ENCODE results near the gene TNFRSF4. TPM values are rescaled to one million over a fixed set of nuclear protein-coding genes. Genes with fewer than 3 reads are reported as not detected.

Gene TNFRSF4
- total and polyA plus RNA-seq, 4 donors, result 0.20 to 1.5 (median 1.1) TPM

DNA sequence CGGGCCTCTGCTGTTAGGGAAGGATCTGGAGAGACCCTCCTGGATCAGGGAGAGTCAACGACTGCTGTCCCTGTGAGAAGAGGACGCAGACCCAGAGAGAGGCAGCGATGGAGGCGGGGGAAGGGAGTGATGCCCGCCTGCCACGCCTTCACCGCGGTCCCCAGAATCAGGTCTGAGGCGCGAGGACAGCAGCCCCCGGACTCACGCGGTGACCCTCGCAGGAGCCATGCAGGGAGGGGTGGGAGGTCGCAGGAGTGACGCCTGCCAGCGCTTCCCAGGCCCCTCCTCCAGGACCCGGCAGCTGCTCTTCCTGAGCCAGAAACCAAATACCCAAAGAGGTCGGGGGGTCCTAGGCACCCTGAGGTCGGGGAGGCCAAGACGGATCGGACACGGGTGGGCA lies 6.2 kb upstream of the TNFRSF4 start:
- Histone ChIP-seq H3K4me1 (ENCODE audit: control insufficient read depth, insufficient read depth, low read length) (no peaks in the 10 kb centered on the region), H3K27ac (ENCODE audit: low read depth, low read length) (no peak overlapping the region), H3K4me3 (ENCODE audit: low read depth, low read length) (no peak overlapping the region), H3K9me3 (ENCODE audit: control insufficient read depth, insufficient read depth, low read length) (no peaks in the 10 kb centered on the region), H3K36me3 (ENCODE audit: control insufficient read depth, insufficient read depth, low read length) (peaks cover 100% of the 10 kb centered on the region), H3K27me3 (ENCODE audit: control insufficient read depth, insufficient read depth, low read length) (no peaks in the 10 kb centered on the region)
- DNase-seq (ENCODE audit: low read depth in 4 of 6, low spot score in 6 of 6), result no peak
- 85% methylated on average over 24 of the region's 24 CpGs for WGBS (ENCODE audit: insufficient coverage)

DNA sequence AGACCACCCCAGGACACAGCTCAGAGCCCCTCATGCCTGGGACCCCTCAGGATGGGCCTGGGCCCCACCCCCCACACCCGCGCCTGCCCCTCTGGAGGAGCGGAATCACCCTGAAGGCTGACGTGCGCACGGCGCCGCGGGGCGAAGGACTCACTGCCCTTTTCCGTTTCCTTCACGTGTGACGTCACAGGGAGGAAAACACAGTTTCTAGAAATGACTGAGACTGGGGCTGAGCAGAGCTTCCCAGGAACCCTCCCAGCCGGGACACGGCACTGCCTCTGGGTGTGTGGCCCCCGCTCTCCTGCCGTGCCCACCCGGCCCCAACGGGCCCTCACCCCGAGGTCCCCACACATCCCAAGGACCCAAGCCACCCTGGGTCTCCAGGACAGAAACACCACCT lies 5.4 kb upstream of the TNFRSF4 start:
- H3K27ac ChIP-seq (ENCODE audit: low read depth, low read length), result no peak overlapping the region
- no peak for DNase-seq (ENCODE audit: low read depth in 4 of 6, low spot score in 6 of 6)
- H3K9me3 ChIP-seq (ENCODE audit: control insufficient read depth, insufficient read depth, low read length), result no peaks in the 10 kb centered on the region
- H3K27me3 ChIP-seq (ENCODE audit: control insufficient read depth, insufficient read depth, low read length), result no peaks in the 10 kb centered on the region
- peaks cover 98% of the 10 kb centered on the region for H3K36me3 ChIP-seq (ENCODE audit: control insufficient read depth, insufficient read depth, low read length)
- WGBS (ENCODE audit: insufficient coverage), result 93% methylated on average over 16 of the region's 20 CpGs
- H3K4me1 ChIP-seq (ENCODE audit: control insufficient read depth, insufficient read depth, low read length), result no peaks in the 10 kb centered on the region
- H3K4me3 ChIP-seq (ENCODE audit: low read depth, low read length), result no peak overlapping the region

DNA sequence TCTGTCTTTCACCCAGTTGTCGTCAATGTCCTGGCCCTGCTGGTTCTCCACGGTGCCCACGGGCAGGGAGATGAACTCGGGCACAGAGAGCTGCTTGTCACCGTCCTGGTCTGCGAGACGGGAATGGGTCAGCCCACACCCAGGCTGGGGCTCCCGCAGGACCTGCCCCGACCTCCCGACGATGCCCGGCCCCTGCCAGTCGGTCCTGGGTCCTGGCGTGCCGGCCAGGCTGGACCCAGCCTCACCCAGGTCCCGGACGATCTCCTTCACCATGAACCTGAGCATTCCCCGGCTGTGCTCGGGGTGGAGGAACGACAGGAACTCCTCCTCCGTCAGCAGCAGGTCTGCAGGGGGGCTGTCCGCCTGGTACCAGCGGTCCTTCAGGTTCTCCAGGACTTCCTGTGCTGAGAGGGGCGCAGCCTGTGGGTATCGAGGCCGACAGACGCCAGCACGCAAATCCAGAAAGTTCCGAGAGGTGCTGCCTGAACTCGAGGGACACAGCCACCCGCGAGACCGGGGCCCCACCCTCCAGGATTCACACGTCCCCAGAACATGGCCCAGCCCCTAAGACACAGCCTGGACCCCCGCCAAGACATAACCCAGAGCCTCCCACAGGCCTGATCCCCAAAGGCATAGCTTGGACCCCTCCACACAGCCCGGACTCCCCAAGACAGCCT lies 4.7 kb upstream of the TNFRSF4 start:
- Histone ChIP-seq H3K27me3 (ENCODE audit: control insufficient read depth, insufficient read depth, low read length) (no peaks in the 10 kb centered on the region), H3K4me1 (ENCODE audit: control insufficient read depth, insufficient read depth, low read length) (no peaks in the 10 kb centered on the region), H3K9me3 (ENCODE audit: control insufficient read depth, insufficient read depth, low read length) (no peaks in the 10 kb centered on the region), H3K27ac (ENCODE audit: low read depth, low read length) (no peak overlapping the region), H3K36me3 (ENCODE audit: control insufficient read depth, insufficient read depth, low read length) (peaks cover 94% of the 10 kb centered on the region), H3K4me3 (ENCODE audit: low read depth, low read length) (no peak overlapping the region)
- 93% methylated on average over 34 of the region's 36 CpGs for WGBS (ENCODE audit: insufficient coverage)
- no peak for DNase-seq (ENCODE audit: low read depth in 4 of 6, low spot score in 6 of 6)

DNA sequence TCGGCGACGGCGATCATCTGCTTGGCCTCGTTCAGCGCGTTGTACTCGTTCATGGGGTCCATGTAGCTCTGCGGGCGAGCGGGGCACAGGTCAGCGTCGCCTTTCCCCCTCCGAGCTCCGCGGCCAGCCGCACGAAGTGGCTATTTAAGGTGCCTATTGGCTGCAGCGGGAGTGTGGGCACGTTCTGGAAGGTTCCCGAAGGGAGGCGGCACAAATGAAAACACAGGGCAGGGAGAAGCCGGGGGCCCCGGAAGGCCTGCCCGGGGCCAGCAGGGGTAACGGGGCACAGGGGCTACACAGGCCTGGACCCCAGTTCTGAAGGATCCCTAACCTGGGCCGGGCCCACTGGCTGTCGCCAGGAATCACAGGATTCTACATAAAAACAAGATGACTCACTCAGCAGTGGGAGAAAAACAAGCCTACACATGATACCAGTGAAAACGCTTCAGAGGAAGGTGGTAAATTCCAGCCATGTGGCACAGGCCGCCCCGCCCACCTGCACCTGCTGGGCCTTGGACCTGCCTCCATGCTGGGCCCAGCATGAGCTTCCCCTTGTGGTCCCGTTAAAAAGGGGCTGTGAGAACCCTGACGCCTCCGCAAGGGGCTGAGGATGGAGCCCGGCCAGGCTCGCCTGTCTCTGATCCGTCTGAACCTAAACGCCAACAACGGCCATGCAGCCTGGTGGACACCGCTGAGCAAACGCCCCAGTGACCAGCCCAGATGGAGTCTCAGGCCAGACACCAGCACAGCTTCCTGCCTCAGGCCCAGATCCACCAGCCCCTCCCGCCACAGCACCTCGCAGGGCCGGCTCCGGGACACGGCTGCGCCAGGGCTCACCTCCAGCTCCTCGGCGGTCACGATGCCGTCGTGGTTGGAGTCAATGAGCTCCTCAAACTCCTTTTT lies 3.9 kb upstream of the TNFRSF4 start:
- no peaks in the 10 kb centered on the region for H3K9me3 ChIP-seq (ENCODE audit: control insufficient read depth, insufficient read depth, low read length)
- peaks cover 91% of the 10 kb centered on the region for H3K36me3 ChIP-seq (ENCODE audit: control insufficient read depth, insufficient read depth, low read length)
- H3K27ac ChIP-seq (ENCODE audit: low read depth, low read length), result no peak overlapping the region
- H3K27me3 ChIP-seq (ENCODE audit: control insufficient read depth, insufficient read depth, low read length), result no peaks in the 10 kb centered on the region
- 88% methylated on average over 52 of the region's 52 CpGs for WGBS (ENCODE audit: insufficient coverage)
- no peak for DNase-seq (ENCODE audit: low read depth in 4 of 6, low spot score in 6 of 6)
- H3K4me1 ChIP-seq (ENCODE audit: control insufficient read depth, insufficient read depth, low read length), result no peaks in the 10 kb centered on the region
- no peak overlapping the region for H3K4me3 ChIP-seq (ENCODE audit: low read depth, low read length)

DNA sequence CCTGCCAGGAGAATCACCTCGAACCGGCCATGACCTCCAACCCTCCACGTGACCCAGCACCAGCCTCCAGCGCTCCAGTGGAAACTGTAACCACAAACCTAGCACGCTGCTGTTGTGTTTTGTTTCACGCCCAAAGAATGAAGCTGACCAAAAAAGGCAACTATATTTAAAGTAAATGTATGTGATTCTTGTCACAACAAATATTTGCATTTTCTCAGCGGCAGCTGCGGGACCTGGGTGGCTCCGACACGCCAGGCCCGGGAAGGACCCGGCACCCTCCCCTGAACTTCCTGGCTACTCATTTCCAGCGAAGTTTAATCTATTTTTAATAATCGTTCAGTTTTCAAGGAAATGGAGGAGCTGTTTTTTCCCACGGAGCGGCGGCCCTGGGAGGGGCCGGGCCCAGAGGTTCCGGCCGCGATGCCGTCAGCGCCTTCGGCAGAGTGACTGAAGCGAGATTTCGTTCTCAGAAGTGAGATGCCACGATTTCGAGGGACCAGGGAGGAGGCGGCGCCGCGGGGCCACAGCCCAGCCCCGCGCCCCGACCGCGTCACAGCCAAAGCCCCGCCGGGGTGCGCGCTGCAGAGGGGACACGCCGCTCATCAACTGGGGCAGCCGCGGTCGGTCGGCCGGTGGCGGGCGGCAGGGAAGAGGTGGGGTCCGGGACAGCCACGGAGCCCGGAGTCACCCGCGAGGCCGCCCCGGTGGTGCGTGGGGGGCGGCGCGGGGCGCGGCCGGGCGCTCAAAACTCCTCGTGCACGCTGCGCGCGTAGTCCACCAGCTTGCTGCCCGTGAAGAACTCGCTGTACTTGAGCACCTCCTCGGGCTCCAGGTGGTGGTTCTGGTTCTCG lies 3.0 kb upstream of the TNFRSF4 start:
- 96% methylated on average over 69 of the region's 74 CpGs for WGBS (ENCODE audit: insufficient coverage)
- Histone ChIP-seq H3K27ac (ENCODE audit: low read depth, low read length) (no peak overlapping the region), H3K9me3 (ENCODE audit: control insufficient read depth, insufficient read depth, low read length) (no peaks in the 10 kb centered on the region), H3K4me1 (ENCODE audit: control insufficient read depth, insufficient read depth, low read length) (no peaks in the 10 kb centered on the region), H3K36me3 (ENCODE audit: control insufficient read depth, insufficient read depth, low read length) (peaks cover 82% of the 10 kb centered on the region), H3K27me3 (ENCODE audit: control insufficient read depth, insufficient read depth, low read length) (no peaks in the 10 kb centered on the region), H3K4me3 (ENCODE audit: low read depth, low read length) (no peak overlapping the region)
- no peak for DNase-seq (ENCODE audit: low read depth in 4 of 6, low spot score in 6 of 6)

DNA sequence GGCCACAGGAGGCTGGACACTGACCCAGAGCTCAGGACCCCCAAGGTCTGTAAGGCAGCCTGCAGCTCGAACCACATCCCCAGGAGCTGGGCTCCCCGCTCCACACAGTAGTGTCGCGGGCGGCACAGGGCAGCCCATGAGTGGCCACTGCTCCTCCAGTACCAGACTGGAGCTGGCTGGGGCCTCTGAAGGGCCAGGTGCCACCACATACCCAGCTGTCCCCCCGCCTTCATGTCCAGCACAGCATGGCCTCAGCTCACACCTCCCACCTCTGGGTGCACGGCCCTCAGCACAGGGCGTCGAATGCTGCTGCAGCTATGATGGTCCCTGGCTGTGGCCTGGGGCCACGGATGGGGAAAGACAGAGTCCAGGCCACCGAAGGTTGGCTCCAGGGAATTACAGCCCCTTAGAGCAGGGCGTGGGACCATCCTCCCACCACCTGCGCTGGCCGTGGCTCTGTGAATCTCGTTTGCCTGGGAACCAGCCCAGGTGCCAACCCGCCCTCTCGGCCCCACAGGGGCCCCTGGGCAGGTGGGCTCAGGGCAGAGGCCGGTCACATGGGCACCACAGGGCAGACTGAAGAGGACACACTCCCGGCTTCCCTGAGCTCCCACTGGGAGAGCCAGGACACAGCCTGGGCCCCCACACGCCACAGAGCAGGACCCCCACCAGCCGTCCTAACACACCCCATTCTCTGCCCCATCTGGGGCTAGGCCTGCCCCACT lies 2.1 kb upstream of the TNFRSF4 start:
- Histone ChIP-seq H3K4me3 (ENCODE audit: low read depth, low read length) (no peak overlapping the region), H3K4me1 (ENCODE audit: control insufficient read depth, insufficient read depth, low read length) (no peaks in the 10 kb centered on the region), H3K27ac (ENCODE audit: low read depth, low read length) (no peak overlapping the region), H3K9me3 (ENCODE audit: control insufficient read depth, insufficient read depth, low read length) (no peaks in the 10 kb centered on the region), H3K27me3 (ENCODE audit: control insufficient read depth, insufficient read depth, low read length) (no peaks in the 10 kb centered on the region), H3K36me3 (ENCODE audit: control insufficient read depth, insufficient read depth, low read length) (peaks cover 72% of the 10 kb centered on the region)
- 93% methylated on average over 20 of the region's 21 CpGs for WGBS (ENCODE audit: insufficient coverage)
- no peak for DNase-seq (ENCODE audit: low read depth in 4 of 6, low spot score in 6 of 6)

DNA sequence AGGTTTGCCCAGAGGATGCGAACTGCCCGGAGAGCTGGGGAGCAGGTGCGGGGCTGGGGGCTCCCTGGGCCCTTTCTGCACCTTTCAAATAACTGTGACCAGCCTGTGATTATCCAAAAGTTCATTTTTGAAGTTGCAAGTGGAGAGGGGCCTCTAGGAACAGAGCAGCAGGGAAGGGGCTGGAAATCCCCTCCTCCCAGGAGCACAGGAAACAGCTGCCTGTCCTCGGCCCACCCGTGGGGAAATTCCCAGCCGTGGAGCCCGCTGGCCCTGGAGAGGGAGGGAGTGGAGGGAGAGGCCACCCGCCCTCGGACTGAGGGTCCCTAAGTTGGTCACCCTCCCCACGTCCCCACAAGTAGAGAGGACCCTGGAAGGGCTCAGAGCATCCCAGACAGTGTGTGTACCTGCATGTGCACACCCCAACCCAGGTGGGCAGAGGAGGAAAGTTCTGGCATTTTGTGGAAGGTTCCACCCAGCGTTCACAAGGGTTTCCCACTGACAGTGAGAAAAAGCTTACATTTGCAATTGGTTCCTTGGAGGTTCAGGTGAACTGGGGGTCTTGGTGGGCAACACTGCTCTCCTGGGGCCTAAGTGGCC lies 1.2 kb upstream of the TNFRSF4 start:
- no peaks in the 10 kb centered on the region for H3K27me3 ChIP-seq (ENCODE audit: control insufficient read depth, insufficient read depth, low read length)
- no peak overlapping the region for H3K27ac ChIP-seq (ENCODE audit: low read depth, low read length)
- no peaks in the 10 kb centered on the region for H3K4me1 ChIP-seq (ENCODE audit: control insufficient read depth, insufficient read depth, low read length)
- no peaks in the 10 kb centered on the region for H3K9me3 ChIP-seq (ENCODE audit: control insufficient read depth, insufficient read depth, low read length)
- H3K4me3 ChIP-seq (ENCODE audit: low read depth, low read length), result no peak overlapping the region
- peaks cover 64% of the 10 kb centered on the region for H3K36me3 ChIP-seq (ENCODE audit: control insufficient read depth, insufficient read depth, low read length)
- WGBS (ENCODE audit: insufficient coverage), result 91% methylated on average over 3 of the region's 11 CpGs
- DNase-seq (ENCODE audit: low read depth in 4 of 6, low spot score in 6 of 6), result no peak

DNA sequence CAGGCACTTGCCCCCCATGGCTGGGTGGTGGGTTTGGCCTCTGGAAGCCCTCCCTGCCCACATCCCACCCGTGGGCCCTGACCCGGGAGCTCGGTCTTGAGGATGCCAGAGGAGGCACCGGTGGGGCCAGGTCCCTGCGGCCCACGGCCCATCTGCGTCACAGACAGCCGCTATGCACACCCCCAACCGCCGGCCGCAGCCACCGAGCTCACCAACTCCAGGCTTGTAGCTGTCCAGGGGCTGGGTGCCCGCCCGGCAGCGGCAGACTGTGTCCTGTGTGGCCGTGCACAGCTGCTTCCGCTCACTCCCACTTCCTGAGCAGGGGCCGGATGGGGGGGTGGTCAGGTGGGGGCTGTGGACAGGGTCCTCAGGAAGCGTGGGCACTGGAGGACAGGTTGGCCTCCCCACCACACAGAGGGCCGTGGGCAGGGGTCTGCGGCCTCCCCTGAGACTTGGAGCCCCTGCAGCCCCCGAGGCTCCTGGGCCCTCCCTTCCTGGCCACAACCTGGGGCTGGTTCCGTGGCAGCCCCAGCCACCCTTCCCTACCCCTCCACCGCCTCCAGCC lies 1.1 kb downstream of the TNFRSF4 start:
- H3K36me3 ChIP-seq (ENCODE audit: control insufficient read depth, insufficient read depth, low read length), result peaks cover 41% of the 10 kb centered on the region
- H3K4me1 ChIP-seq (ENCODE audit: control insufficient read depth, insufficient read depth, low read length), result peaks cover 8% of the 10 kb centered on the region
- no peak for DNase-seq (ENCODE audit: low read depth in 4 of 6, low spot score in 6 of 6)
- no peaks in the 10 kb centered on the region for H3K9me3 ChIP-seq (ENCODE audit: control insufficient read depth, insufficient read depth, low read length)
- H3K27ac ChIP-seq (ENCODE audit: low read depth, low read length), result no peak overlapping the region
- no peak overlapping the region for H3K4me3 ChIP-seq (ENCODE audit: low read depth, low read length)
- peaks cover 4% of the 10 kb centered on the region for H3K27me3 ChIP-seq (ENCODE audit: control insufficient read depth, insufficient read depth, low read length)
- WGBS (ENCODE audit: insufficient coverage), result 75% methylated on average over 24 of the region's 24 CpGs
